ENCODE data around the gene ZSWIM8. TPM values are rescaled to one million over a fixed set of nuclear protein-coding genes. Genes with fewer than 3 reads are reported as not detected.

ZSWIM8 gene
- total and polyA plus RNA-seq, 2 experiments from 2014 or later: 25.5 to 61.5 TPM

DNA sequence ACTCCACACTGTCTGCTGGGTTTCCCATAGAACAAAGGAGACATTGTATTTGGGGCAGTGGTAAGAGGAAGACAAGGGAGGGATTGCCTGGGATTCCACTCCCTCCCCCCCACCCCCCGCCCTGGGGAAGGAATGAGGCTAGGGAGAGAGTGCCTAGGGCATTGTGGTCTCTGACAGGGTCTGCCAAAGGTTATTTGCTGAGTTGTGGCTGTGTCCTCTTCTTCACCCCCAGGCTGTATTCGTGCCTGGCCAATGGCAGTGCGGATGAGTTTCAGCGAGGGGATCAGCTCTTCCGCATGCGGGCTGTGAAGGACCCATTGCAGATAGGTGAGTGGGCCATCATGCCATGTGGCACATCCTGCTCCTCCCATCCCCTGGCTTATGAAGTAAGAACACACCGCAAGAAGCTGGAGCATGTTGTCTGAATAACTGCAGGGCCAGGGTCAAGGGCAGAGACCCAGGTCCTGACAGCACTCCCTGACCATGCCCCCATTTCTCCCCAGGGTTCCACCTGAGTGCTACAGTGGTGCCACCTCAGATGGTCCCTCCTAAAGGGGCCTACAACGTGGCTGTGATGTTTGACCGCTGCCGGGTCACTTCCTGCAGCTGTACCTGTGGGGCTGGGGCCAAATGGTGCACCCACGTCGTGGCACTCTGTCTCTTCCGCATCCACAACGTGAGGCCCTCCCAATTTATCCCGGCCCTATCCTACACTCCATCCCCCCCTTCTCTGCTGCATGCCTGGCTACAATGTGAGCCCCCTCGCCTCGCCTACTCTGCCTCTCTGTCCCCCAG, 3.7 kb downstream of the ZSWIM8 start:
- Histone ChIP-seq H3K79me2 (ENCODE audit: insufficient read depth) (peaks cover 58% of the 10 kb centered on the region), H3K4me3 (no peak overlapping the region), H3K4me2 (ENCODE audit: unreplicated experiment) (no peak overlapping the region), H3F3A (ENCODE audit: insufficient read depth) (peaks cover 12% of the 10 kb centered on the region), H3K27ac (no peak overlapping the region), H4K20me1 (ENCODE audit: insufficient read depth) (peaks cover 7% of the 10 kb centered on the region), H3K9ac (no peak overlapping the region), H3K27me3 (replicated peaks; ENCODE audit: insufficient read depth) (no peaks in the 10 kb centered on the region), H3K9me3 (ENCODE audit: low read depth) (no peaks in the 10 kb centered on the region), H2AFZ (no peak overlapping the region), H3K9me2 (ENCODE audit: insufficient read depth) (no peaks in the 10 kb centered on the region), H3K4me1 (ENCODE audit: insufficient read depth) (peaks cover 14% of the 10 kb centered on the region), H3K36me3 (ENCODE audit: low read depth) (peaks cover 33% of the 10 kb centered on the region; the same call in 1 of the 2 replicates)
- no peak for DNase-seq
- TF ChIP-seq EZH2phosphoT487 (IDR thresholded peaks at IDR 0.05; ENCODE audit: insufficient read depth, low read depth) (no peak), EZH2 (IDR thresholded peaks at IDR 0.05; ENCODE audit: insufficient read depth, poor library complexity, severe bottlenecking) (no peak)
- in situ Hi-C loops (cut with MboI): no loop called here
- 89 to 91% methylated on average over 17 of the region's 17 CpGs for WGBS, 2 experiments (ENCODE audit: low coverage in 1 of 2, low lambda C conversion rate in 2 of 2, missing lambda C conversion rate in 2 of 2)

DNA sequence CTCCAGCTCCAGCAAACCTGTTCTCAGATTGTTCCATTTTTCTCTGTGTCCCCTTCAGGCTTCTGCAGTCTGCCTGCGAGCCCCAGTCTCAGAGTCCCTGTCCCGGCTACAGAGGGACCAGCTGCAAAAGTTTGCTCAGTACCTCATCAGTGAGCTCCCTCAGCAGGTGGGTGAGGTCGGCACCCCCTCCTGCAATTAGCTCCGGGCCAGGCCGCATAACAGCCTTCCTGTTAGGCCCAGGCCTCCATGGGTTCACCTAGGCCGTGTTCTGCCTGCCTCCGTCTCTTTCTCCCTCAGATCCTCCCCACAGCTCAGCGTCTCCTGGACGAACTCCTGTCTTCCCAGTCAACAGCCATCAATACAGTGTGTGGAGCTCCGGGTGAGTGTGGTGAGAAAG, 4.3 kb downstream of the ZSWIM8 start:
- 70 to 74% methylated on average over 10 of the region's 10 CpGs for WGBS, 2 experiments (ENCODE audit: low coverage in 1 of 2, low lambda C conversion rate in 2 of 2, missing lambda C conversion rate in 2 of 2)

DNA sequence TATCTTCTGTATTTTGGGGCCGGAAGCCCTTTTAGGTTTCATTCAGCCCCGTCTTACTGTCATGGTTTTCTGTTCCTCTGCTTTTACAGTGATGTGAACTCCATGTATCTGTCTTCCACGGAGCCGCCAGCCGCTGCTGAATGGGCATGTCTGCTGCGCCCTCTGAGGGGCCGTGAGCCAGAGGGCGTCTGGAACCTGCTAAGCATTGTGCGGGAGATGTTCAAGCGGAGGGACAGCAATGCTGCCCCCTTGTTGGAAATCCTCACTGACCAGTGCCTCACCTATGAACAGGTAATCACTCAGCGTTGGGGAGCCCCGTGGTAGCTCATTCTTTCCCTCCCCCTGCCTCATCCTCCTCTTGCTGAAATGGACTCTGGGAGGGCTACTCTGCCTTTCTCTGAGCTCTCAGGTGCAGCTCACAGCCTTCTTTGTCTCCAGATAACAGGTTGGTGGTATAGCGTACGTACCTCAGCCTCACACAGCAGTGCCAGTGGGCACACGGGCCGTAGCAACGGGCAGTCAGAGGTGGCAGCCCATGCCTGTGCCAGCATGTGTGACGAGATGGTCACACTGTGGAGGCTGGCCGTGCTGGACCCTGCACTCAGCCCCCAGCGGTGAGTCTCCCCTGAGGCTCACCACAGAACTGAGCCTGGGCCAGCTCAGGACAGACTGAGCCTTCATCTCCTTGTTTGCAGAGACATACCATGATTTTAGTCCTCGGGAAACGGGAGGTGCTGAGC, 5.7 kb downstream of the ZSWIM8 start:
- no peak for DNase-seq
- TF ChIP-seq EZH2 (IDR thresholded peaks at IDR 0.05; ENCODE audit: insufficient read depth, poor library complexity, severe bottlenecking) (no peak), EZH2phosphoT487 (IDR thresholded peaks at IDR 0.05; ENCODE audit: insufficient read depth, low read depth) (no peak)
- 82 to 83% methylated on average over 22 of the region's 22 CpGs for WGBS, 2 experiments (ENCODE audit: low coverage in 1 of 2, low lambda C conversion rate in 2 of 2, missing lambda C conversion rate in 2 of 2)
- no peaks in the 10 kb centered on the region for H3K27me3 ChIP-seq (replicated peaks; ENCODE audit: insufficient read depth)
- no peak overlapping the region for H3K4me2 ChIP-seq (ENCODE audit: unreplicated experiment)
- H2AFZ ChIP-seq: no peak overlapping the region
- peaks cover 9% of the 10 kb centered on the region for H3K4me1 ChIP-seq (ENCODE audit: insufficient read depth)
- H3K4me3 ChIP-seq: no peak overlapping the region
- no peaks in the 10 kb centered on the region for H3K9me2 ChIP-seq (ENCODE audit: insufficient read depth)
- peaks cover 43% of the 10 kb centered on the region; the same call in 1 of the 2 replicates for H3K36me3 ChIP-seq (ENCODE audit: low read depth)
- no peak overlapping the region for H3K27ac ChIP-seq
- peaks cover 45% of the 10 kb centered on the region for H3K79me2 ChIP-seq (ENCODE audit: insufficient read depth)
- H4K20me1 ChIP-seq (ENCODE audit: insufficient read depth): peaks cover 7% of the 10 kb centered on the region
- in situ Hi-C loops (cut with MboI): no loop called here
- H3F3A ChIP-seq (ENCODE audit: insufficient read depth): peaks cover 11% of the 10 kb centered on the region
- no peak overlapping the region for H3K9ac ChIP-seq
- H3K9me3 ChIP-seq (ENCODE audit: low read depth): no peaks in the 10 kb centered on the region

More for the DNA sequence above, 4.3 kb downstream of the ZSWIM8 start:
- Histone ChIP-seq H3K9ac (no peak overlapping the region), H3K79me2 (ENCODE audit: insufficient read depth) (peaks cover 52% of the 10 kb centered on the region), H3K27me3 (replicated peaks; ENCODE audit: insufficient read depth) (no peaks in the 10 kb centered on the region), H3K4me3 (no peak overlapping the region), H4K20me1 (ENCODE audit: insufficient read depth) (peaks cover 7% of the 10 kb centered on the region), H3K4me1 (ENCODE audit: insufficient read depth) (peaks cover 13% of the 10 kb centered on the region), H3K4me2 (ENCODE audit: unreplicated experiment) (no peak overlapping the region), H3K9me3 (ENCODE audit: low read depth) (no peaks in the 10 kb centered on the region), H2AFZ (no peak overlapping the region), H3K27ac (no peak overlapping the region), H3F3A (ENCODE audit: insufficient read depth) (peaks cover 15% of the 10 kb centered on the region), H3K9me2 (ENCODE audit: insufficient read depth) (no peaks in the 10 kb centered on the region), H3K36me3 (ENCODE audit: low read depth) (peaks cover 39% of the 10 kb centered on the region; the same call in 1 of the 2 replicates)
- TF ChIP-seq EZH2phosphoT487 (IDR thresholded peaks at IDR 0.05; ENCODE audit: insufficient read depth, low read depth) (no peak), EZH2 (IDR thresholded peaks at IDR 0.05; ENCODE audit: insufficient read depth, poor library complexity, severe bottlenecking) (no peak)
- in situ Hi-C loops (cut with MboI): no loop called here
- no peak for DNase-seq

DNA sequence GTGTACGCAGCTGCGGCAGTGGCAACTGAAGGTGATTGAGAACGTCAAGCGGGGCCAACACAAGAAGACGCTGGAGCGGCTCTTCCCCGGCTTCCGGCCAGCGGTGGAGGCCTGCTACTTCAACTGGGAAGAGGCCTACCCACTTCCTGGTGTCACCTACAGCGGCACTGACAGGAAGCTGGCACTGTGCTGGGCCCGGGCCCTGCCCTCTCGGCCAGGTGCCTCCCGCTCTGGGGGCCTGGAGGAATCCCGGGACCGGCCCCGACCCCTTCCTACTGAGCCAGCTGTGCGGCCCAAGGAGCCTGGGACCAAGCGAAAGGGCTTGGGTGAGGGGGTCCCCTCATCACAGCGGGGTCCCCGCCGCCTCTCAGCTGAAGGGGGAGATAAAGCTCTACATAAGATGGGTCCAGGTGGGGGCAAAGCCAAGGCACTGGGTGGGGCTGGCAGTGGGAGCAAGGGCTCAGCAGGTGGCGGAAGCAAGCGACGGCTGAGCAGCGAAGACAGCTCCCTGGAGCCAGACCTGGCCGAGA, 6.5 kb downstream of the ZSWIM8 start:
- H3K27ac ChIP-seq: no peak overlapping the region
- peaks cover 43% of the 10 kb centered on the region; the same call in 1 of the 2 replicates for H3K36me3 ChIP-seq (ENCODE audit: low read depth)
- WGBS, 2 experiments (ENCODE audit: low coverage in 1 of 2, low lambda C conversion rate in 2 of 2, missing lambda C conversion rate in 2 of 2): 91 to 93% methylated on average over 25 to 26 of the region's 26 CpGs
- H3K4me3 ChIP-seq: no peak overlapping the region
- H3K4me1 ChIP-seq (ENCODE audit: insufficient read depth): peaks cover 6% of the 10 kb centered on the region
- H3K9me2 ChIP-seq (ENCODE audit: insufficient read depth): no peaks in the 10 kb centered on the region
- no peaks in the 10 kb centered on the region for H3K27me3 ChIP-seq (replicated peaks; ENCODE audit: insufficient read depth)
- H3K4me2 ChIP-seq (ENCODE audit: unreplicated experiment): no peak overlapping the region
- DNase-seq: no peak
- H3K9ac ChIP-seq: no peak overlapping the region
- in situ Hi-C loops (cut with MboI): no loop called here
- H2AFZ ChIP-seq: no peak overlapping the region
- H3F3A ChIP-seq (ENCODE audit: insufficient read depth): peaks cover 9% of the 10 kb centered on the region
- no peaks in the 10 kb centered on the region for H3K9me3 ChIP-seq (ENCODE audit: low read depth)
- TF ChIP-seq EZH2 (IDR thresholded peaks at IDR 0.05; ENCODE audit: insufficient read depth, poor library complexity, severe bottlenecking): no peak
- TF ChIP-seq EZH2phosphoT487 (IDR thresholded peaks at IDR 0.05; ENCODE audit: insufficient read depth, low read depth): no peak
- H4K20me1 ChIP-seq (ENCODE audit: insufficient read depth): peaks cover 7% of the 10 kb centered on the region; the same call in 1 of the 2 replicates
- peaks cover 36% of the 10 kb centered on the region for H3K79me2 ChIP-seq (ENCODE audit: insufficient read depth)
